HepG2 (cell line): ENCODE results near the gene PRCD. TPM values are rescaled to one million over a fixed set of nuclear protein-coding genes. Genes with fewer than 3 reads are reported as not detected.

Source experiments
- HMGXB3 ChIP-seq: sonication (generic); formaldehyde crosslinking; IDR thresholded peaks from 2 replicates; pipeline ENCODE4 v1.4.0; 2020; ENCODE audit warnings: missing genetic modification reagents, borderline replicate concordance
- HOMEZ ChIP-seq: IDR thresholded peaks from 2 replicates; pipeline ENCODE4 v1.6.1; 2016; ENCODE audit warnings: low read depth
- PRDM4 ChIP-seq: sonication (generic); formaldehyde crosslinking; IDR thresholded peaks from 2 replicates; pipeline ENCODE4 v1.9.0; 2021; ENCODE audit warnings: missing genetic modification reagents, borderline replicate concordance
- UBTF ChIP-seq: sonication (generic); formaldehyde crosslinking; IDR thresholded peaks from 2 replicates; pipeline ENCODE4 v1.4.0; 2020; ENCODE audit warnings: mild to moderate bottlenecking, missing genetic modification reagents
- polyA plus RNA-seq, 8 experiments: library from polyadenylated mRNA; depleted of rRNA in 3 of 8; stranded (reverse) in 7 of 8; unstranded in 1 of 8; fragments of >200 nt; fragmentation: Illumina TruSeq in 4 of 8; extraction: Trizol in 4 of 8; gene quantifications; 2 replicates each; pipeline versions ENCODE4 v1.2.1 to v1.2.3, GENCODE V29; 2011 to 2016; ENCODE audit warnings: low read depth in 4 of 8, missing spikeins in 1 of 8, mixed read lengths in 1 of 8; ENCODE audit not compliant: insufficient read depth in 1 of 8
- total RNA-seq, 5 experiments: library from RNA; depleted of rRNA; stranded (reverse); fragments of >200 nt; fragmentation: Illumina TruSeq; extraction: Trizol; gene quantifications; 2 replicates each; pipeline ENCODE4 v1.2.3, GENCODE V29; 2016; ENCODE audit warnings: low read depth in 1 of 5

Gene PRCD
- total and polyA plus RNA-seq, 2 of the 13 experiments (the other 11 are each of a cell fraction or from before 2014, with no cell fraction given), result 0.51 TPM; not detected in 1

GRCh38 chr17:76550712-76551615 lies 11.1 kb downstream of the PRCD start (continued):
- TF ChIP-seq HMGXB3 (CRISPR knock-in tag) (peak; percentile 76; the same call in 1 of the 2 replicates), HOMEZ (CRISPR knock-in tag) (peak; percentile 43; the same call in 1 of the 2 replicates), PRDM4 (CRISPR knock-in tag) (no peak), UBTF (no peak; the same call in 1 of the 2 replicates)
